Epithelial cell of esophagus (primary cell): ENCODE results near the gene TRIM69.

Experiments used
- DNase-seq: peaks from one replicate; pipeline ENCODE4 v3.0.0; 2010; ENCODE audit warnings: low read depth
- H3K4me3 ChIP-seq: 2 replicates; pipeline ENCODE4 v1.5.1; 2011; ENCODE audit warnings: mild to moderate bottlenecking, low read length, control low read depth
- TF ChIP-seq, protein P1 (sequence below): IDR thresholded peaks from 2 replicates; pipeline ENCODE4 v1.5.1; 2011; ENCODE audit warnings: low read depth, mild to moderate bottlenecking, low read length, control low read depth, inconsistent platforms; ENCODE audit not compliant: insufficient read depth; ENCODE audit errors: missing control alignments

The TRIM69 gene

DNA sequence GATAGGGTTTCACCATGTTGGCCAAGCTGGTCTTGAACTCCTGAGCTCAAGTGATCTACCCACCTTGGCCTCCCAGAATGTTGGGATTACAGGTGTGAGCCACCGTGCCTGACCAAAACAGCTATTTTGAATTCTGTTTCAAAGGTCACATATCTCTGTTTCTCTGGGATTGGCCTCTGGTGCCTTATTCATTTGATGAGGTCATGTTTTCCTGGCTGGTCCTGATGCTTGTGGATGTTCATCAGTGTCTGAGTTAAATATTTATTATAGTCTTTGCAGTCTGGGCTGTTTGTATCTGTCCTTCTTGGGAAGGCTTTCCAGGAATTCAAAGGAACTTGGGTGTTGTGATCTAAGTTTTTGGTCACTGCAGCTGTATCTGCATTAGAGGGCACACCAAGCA lies 30.3 kb upstream of the TRIM69 start:
- DNase-seq: no peak
- TF ChIP-seq, protein P1, sequence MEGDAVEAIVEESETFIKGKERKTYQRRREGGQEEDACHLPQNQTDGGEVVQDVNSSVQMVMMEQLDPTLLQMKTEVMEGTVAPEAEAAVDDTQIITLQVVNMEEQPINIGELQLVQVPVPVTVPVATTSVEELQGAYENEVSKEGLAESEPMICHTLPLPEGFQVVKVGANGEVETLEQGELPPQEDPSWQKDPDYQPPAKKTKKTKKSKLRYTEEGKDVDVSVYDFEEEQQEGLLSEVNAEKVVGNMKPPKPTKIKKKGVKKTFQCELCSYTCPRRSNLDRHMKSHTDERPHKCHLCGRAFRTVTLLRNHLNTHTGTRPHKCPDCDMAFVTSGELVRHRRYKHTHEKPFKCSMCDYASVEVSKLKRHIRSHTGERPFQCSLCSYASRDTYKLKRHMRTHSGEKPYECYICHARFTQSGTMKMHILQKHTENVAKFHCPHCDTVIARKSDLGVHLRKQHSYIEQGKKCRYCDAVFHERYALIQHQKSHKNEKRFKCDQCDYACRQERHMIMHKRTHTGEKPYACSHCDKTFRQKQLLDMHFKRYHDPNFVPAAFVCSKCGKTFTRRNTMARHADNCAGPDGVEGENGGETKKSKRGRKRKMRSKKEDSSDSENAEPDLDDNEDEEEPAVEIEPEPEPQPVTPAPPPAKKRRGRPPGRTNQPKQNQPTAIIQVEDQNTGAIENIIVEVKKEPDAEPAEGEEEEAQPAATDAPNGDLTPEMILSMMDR: no peak
- no peak overlapping the region for H3K4me3 ChIP-seq

- no peak for DNase-seq
- H3K4me3 ChIP-seq: no peak overlapping the region
- TF ChIP-seq, protein P1: no peak
Measured at GRCh38 chr15:44706401-44706800, 29.9 kb upstream of the TRIM69 start.

- DNase-seq: peak; percentile 86
- H3K4me3 ChIP-seq: no peak overlapping the region
- TF ChIP-seq, protein P1: no peak
Measured at GRCh38 chr15:44706946-44707636, 29.2 kb upstream of the TRIM69 start.

DNA sequence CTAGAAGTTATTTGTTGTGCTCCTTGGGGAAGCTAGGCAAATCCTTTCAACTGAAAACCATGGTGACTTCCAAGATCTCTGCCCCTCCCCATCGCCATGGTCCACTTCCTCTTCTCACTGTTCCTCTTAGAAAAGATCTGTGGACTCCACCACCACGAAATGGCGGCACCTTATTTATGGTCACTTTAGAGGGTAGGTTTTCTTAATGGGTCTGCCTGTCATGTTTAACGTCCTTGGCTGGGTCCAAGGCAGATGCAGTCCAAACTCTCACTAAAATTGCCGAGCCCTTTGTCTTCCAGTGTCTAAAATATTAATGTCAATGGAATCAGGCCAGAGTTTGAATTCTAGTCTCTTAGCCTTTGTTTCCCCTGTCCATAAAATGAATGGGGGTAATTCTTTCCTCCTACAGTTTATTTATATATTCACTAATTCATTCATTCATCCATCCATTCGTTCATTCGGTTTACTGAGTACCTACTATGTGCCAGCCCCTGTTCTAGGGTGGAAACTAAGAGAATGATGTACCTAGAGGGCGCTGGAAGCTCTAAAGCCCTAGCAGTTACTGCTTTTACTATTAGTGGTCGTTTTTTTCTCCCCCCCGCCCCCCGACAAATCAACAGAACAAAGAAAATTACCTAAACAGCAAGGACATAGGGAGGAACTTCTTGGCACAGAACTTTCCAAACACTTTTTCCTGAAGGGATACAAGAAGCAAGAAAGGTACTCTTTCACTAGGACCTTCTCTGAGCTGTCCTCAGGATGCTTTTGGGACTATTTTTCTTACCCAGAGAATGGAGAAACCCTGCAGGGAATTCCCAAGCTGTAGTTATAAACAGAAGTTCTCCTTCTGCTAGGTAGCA lies 25.9 kb upstream of the TRIM69 start:
- no peak for DNase-seq
- TF ChIP-seq, protein P1: peak; percentile 30
- peak overlapping the region; percentile 95 for H3K4me3 ChIP-seq

DNA sequence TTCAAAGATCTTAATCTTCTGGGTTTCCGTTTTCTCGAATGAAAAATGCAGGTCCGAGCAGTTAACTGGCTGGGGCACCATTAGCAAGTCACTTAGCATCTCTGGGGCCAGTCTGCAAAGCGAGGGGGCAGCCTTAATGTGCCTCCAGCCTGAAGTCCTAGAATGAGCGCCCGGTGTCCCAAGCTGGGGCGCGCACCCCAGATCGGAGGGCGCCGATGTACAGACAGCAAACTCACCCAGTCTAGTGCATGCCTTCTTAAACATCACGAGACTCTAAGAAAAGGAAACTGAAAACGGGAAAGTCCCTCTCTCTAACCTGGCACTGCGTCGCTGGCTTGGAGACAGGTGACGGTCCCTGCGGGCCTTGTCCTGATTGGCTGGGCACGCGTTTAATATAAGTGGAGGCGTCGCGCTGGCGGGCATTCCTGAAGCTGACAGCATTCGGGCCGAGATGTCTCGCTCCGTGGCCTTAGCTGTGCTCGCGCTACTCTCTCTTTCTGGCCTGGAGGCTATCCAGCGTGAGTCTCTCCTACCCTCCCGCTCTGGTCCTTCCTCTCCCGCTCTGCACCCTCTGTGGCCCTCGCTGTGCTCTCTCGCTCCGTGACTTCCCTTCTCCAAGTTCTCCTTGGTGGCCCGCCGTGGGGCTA lies 25.1 kb upstream of the TRIM69 start, which contains the start of the genes B2M and PATL2:
TSS of gene B2M (plus strand) at position 422 of the 647 bp plus-strand sequence. CDS start at position 452, 30 bp downstream.
TSS of gene PATL2 (minus strand) at position 228 of the 647 bp plus-strand sequence. CDS start 34,833 bp downstream, outside the sequence.
- peak within 1 kb of the TSS; percentile 95 for H3K4me3 ChIP-seq
- peak; percentile 96 for DNase-seq
- TF ChIP-seq, protein P1: no peak

DNA sequence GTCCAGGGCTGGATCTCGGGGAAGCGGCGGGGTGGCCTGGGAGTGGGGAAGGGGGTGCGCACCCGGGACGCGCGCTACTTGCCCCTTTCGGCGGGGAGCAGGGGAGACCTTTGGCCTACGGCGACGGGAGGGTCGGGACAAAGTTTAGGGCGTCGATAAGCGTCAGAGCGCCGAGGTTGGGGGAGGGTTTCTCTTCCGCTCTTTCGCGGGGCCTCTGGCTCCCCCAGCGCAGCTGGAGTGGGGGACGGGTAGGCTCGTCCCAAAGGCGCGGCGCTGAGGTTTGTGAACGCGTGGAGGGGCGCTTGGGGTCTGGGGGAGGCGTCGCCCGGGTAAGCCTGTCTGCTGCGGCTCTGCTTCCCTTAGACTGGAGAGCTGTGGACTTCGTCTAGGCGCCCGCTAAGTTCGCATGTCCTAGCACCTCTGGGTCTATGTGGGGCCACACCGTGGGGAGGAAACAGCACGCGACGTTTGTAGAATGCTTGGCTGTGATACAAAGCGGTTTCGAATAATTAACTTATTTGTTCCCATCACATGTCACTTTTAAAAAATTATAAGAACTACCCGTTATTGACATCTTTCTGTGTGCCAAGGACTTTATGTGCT lies 24.5 kb upstream of the TRIM69 start:
- peak overlapping the region; percentile 95 for H3K4me3 ChIP-seq
- TF ChIP-seq, protein P1: no peak
- DNase-seq: peak; percentile 30
